ENCODE data around the gene SNUPN. TPM values are rescaled to one million over a fixed set of nuclear protein-coding genes. Genes with fewer than 3 reads are reported as not detected.
A peak's percentile ranks its signal among the peaks of the same experiment; 100 is the strongest.

SNUPN gene
- total RNA-seq, 1 experiment from 2014 or later, result 27.9 TPM

DNA sequence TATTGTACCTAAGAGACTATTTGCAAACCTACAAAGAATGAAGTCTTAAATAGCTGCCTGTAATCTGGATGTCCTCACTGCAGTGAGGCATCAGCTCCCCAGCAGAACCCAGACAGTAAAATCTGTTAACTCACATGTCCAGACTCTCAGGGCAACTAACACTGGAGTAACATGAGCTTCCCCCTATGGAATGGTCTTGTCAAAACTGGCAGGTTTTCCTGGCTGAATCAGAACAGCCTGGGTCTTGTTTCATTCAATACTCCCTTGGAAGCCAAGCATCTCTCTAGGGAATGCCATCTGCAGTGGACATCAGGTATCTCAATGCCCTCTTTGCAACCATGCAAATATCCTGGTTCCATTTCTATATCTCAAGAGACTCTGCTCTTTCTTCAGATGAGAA, 70.8 kb downstream of the SNUPN start (continued):
- TF ChIP-seq, protein P1, sequence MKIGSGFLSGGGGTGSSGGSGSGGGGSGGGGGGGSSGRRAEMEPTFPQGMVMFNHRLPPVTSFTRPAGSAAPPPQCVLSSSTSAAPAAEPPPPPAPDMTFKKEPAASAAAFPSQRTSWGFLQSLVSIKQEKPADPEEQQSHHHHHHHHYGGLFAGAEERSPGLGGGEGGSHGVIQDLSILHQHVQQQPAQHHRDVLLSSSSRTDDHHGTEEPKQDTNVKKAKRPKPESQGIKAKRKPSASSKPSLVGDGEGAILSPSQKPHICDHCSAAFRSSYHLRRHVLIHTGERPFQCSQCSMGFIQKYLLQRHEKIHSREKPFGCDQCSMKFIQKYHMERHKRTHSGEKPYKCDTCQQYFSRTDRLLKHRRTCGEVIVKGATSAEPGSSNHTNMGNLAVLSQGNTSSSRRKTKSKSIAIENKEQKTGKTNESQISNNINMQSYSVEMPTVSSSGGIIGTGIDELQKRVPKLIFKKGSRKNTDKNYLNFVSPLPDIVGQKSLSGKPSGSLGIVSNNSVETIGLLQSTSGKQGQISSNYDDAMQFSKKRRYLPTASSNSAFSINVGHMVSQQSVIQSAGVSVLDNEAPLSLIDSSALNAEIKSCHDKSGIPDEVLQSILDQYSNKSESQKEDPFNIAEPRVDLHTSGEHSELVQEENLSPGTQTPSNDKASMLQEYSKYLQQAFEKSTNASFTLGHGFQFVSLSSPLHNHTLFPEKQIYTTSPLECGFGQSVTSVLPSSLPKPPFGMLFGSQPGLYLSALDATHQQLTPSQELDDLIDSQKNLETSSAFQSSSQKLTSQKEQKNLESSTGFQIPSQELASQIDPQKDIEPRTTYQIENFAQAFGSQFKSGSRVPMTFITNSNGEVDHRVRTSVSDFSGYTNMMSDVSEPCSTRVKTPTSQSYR (CRISPR knock-in tag; IDR thresholded peaks at IDR 0.05), result no peak
- TF ChIP-seq EMX1 (CRISPR knock-in tag; IDR thresholded peaks at IDR 0.05), result no peak
- TF ChIP-seq, protein P2, sequence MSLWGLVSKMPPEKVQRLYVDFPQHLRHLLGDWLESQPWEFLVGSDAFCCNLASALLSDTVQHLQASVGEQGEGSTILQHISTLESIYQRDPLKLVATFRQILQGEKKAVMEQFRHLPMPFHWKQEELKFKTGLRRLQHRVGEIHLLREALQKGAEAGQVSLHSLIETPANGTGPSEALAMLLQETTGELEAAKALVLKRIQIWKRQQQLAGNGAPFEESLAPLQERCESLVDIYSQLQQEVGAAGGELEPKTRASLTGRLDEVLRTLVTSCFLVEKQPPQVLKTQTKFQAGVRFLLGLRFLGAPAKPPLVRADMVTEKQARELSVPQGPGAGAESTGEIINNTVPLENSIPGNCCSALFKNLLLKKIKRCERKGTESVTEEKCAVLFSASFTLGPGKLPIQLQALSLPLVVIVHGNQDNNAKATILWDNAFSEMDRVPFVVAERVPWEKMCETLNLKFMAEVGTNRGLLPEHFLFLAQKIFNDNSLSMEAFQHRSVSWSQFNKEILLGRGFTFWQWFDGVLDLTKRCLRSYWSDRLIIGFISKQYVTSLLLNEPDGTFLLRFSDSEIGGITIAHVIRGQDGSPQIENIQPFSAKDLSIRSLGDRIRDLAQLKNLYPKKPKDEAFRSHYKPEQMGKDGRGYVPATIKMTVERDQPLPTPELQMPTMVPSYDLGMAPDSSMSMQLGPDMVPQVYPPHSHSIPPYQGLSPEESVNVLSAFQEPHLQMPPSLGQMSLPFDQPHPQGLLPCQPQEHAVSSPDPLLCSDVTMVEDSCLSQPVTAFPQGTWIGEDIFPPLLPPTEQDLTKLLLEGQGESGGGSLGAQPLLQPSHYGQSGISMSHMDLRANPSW (CRISPR knock-in tag; conservative IDR thresholded peaks at IDR 0.05; ENCODE audit: low read depth), result no peak
- no peak for TF ChIP-seq CREB1 (CRISPR knock-in tag; IDR thresholded peaks at IDR 0.05)
- TF ChIP-seq ELF4 (CRISPR knock-in tag; IDR thresholded peaks at IDR 0.05; ENCODE audit: low read depth), result no peak
- TF ChIP-seq, protein P3, sequence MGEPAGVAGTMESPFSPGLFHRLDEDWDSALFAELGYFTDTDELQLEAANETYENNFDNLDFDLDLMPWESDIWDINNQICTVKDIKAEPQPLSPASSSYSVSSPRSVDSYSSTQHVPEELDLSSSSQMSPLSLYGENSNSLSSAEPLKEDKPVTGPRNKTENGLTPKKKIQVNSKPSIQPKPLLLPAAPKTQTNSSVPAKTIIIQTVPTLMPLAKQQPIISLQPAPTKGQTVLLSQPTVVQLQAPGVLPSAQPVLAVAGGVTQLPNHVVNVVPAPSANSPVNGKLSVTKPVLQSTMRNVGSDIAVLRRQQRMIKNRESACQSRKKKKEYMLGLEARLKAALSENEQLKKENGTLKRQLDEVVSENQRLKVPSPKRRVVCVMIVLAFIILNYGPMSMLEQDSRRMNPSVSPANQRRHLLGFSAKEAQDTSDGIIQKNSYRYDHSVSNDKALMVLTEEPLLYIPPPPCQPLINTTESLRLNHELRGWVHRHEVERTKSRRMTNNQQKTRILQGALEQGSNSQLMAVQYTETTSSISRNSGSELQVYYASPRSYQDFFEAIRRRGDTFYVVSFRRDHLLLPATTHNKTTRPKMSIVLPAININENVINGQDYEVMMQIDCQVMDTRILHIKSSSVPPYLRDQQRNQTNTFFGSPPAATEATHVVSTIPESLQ (CRISPR knock-in tag; IDR thresholded peaks at IDR 0.05), result no peak
- TF ChIP-seq ZNF121 (CRISPR knock-in tag; IDR thresholded peaks at IDR 0.05), result no peak
- no peak for TF ChIP-seq TP53 (CRISPR knock-in tag; IDR thresholded peaks at IDR 0.05)
- TF ChIP-seq, protein P4, sequence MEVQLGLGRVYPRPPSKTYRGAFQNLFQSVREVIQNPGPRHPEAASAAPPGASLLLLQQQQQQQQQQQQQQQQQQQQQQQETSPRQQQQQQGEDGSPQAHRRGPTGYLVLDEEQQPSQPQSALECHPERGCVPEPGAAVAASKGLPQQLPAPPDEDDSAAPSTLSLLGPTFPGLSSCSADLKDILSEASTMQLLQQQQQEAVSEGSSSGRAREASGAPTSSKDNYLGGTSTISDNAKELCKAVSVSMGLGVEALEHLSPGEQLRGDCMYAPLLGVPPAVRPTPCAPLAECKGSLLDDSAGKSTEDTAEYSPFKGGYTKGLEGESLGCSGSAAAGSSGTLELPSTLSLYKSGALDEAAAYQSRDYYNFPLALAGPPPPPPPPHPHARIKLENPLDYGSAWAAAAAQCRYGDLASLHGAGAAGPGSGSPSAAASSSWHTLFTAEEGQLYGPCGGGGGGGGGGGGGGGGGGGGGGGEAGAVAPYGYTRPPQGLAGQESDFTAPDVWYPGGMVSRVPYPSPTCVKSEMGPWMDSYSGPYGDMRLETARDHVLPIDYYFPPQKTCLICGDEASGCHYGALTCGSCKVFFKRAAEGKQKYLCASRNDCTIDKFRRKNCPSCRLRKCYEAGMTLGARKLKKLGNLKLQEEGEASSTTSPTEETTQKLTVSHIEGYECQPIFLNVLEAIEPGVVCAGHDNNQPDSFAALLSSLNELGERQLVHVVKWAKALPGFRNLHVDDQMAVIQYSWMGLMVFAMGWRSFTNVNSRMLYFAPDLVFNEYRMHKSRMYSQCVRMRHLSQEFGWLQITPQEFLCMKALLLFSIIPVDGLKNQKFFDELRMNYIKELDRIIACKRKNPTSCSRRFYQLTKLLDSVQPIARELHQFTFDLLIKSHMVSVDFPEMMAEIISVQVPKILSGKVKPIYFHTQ (CRISPR knock-in tag; IDR thresholded peaks at IDR 0.05), result no peak
- TF ChIP-seq CBFB (CRISPR knock-in tag; IDR thresholded peaks at IDR 0.05; ENCODE audit: low read depth), result no peak
- no peak for TF ChIP-seq ZNF232 (CRISPR knock-in tag; IDR thresholded peaks at IDR 0.05)
- TF ChIP-seq TCF7 (CRISPR knock-in tag; IDR thresholded peaks at IDR 0.05; ENCODE audit: low read depth), result no peak
- TF ChIP-seq, protein P5, sequence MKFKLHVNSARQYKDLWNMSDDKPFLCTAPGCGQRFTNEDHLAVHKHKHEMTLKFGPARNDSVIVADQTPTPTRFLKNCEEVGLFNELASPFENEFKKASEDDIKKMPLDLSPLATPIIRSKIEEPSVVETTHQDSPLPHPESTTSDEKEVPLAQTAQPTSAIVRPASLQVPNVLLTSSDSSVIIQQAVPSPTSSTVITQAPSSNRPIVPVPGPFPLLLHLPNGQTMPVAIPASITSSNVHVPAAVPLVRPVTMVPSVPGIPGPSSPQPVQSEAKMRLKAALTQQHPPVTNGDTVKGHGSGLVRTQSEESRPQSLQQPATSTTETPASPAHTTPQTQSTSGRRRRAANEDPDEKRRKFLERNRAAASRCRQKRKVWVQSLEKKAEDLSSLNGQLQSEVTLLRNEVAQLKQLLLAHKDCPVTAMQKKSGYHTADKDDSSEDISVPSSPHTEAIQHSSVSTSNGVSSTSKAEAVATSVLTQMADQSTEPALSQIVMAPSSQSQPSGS (CRISPR knock-in tag; IDR thresholded peaks at IDR 0.05; ENCODE audit: borderline replicate concordance, low read depth), result no peak
- TF ChIP-seq NR2C2 (CRISPR knock-in tag; IDR thresholded peaks at IDR 0.05), result no peak

DNA sequence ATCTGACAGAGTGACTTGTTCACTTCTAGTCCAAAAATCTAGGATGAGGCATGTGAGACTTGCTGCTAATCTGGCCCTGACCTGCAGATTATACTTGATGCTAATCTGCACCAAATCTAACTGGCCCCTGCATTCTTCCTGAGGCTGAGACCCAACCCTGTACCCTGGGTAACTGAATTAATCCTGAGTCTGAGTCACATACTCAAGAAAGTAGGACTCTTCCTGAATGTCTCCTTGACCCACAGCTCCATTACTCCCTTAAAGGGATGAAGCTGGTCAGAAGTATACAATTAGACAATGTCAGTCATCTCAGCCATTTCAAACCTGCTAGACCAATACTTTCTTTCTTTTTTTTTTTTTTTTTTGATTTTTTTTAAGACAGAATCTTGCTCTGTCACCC, 71.9 kb downstream of the SNUPN start:
- CTCF ChIA-PET, result interaction anchor here (0.6 to 0.9 kb wide), 2 partner anchors 21 to 107 kb away, joined by 3 to 7 read pairs; no protein-coding TSS in a partner anchor
- peaks cover 7% of the 10 kb centered on the region for H3K4me1 Mint-ChIP-seq
- TF ChIP-seq ZNF396 (CRISPR knock-in tag; IDR thresholded peaks at IDR 0.05; ENCODE audit: borderline replicate concordance) (no peak), ZNF671 (CRISPR knock-in tag; IDR thresholded peaks at IDR 0.05) (no peak), GTF2I (CRISPR knock-in tag; conservative IDR thresholded peaks at IDR 0.05) (no peak), ZBTB21 (CRISPR knock-in tag; IDR thresholded peaks at IDR 0.05; ENCODE audit: borderline replicate concordance) (no peak), TCF7 (CRISPR knock-in tag; IDR thresholded peaks at IDR 0.05; ENCODE audit: low read depth) (no peak), ZNF263 (CRISPR knock-in tag; IDR thresholded peaks at IDR 0.05; ENCODE audit: low read depth) (no peak), ZNF423 (CRISPR knock-in tag; IDR thresholded peaks at IDR 0.05) (no peak), FOXJ3 (CRISPR knock-in tag; IDR thresholded peaks at IDR 0.05; ENCODE audit: borderline replicate concordance) (no peak)
- TF ChIP-seq, protein P6, sequence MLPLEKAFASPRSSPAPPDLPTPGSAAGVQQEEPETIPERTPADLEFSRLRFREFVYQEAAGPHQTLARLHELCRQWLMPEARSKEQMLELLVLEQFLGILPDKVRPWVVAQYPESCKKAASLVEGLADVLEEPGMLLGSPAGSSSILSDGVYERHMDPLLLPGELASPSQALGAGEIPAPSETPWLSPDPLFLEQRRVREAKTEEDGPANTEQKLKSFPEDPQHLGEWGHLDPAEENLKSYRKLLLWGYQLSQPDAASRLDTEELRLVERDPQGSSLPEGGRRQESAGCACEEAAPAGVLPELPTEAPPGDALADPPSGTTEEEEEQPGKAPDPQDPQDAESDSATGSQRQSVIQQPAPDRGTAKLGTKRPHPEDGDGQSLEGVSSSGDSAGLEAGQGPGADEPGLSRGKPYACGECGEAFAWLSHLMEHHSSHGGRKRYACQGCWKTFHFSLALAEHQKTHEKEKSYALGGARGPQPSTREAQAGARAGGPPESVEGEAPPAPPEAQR (CRISPR knock-in tag; IDR thresholded peaks at IDR 0.05), result no peak
- TF ChIP-seq, protein P7, sequence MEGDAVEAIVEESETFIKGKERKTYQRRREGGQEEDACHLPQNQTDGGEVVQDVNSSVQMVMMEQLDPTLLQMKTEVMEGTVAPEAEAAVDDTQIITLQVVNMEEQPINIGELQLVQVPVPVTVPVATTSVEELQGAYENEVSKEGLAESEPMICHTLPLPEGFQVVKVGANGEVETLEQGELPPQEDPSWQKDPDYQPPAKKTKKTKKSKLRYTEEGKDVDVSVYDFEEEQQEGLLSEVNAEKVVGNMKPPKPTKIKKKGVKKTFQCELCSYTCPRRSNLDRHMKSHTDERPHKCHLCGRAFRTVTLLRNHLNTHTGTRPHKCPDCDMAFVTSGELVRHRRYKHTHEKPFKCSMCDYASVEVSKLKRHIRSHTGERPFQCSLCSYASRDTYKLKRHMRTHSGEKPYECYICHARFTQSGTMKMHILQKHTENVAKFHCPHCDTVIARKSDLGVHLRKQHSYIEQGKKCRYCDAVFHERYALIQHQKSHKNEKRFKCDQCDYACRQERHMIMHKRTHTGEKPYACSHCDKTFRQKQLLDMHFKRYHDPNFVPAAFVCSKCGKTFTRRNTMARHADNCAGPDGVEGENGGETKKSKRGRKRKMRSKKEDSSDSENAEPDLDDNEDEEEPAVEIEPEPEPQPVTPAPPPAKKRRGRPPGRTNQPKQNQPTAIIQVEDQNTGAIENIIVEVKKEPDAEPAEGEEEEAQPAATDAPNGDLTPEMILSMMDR (IDR thresholded peaks at IDR 0.05), result no peak

More for the DNA sequence above, 71.9 kb downstream of the SNUPN start:
- ATAC-seq (no peak), DNase-seq (ENCODE audit: low spot score) (no peak)
- Mint-ChIP-seq H3K27ac (peak overlapping the region; percentile 34), H3K27me3 (ENCODE audit: low read depth) (no peaks in the 10 kb centered on the region), H3K36me3 (peaks cover 2% of the 10 kb centered on the region; the same call in 1 of the 2 replicates), H3K4me3 (no peak overlapping the region), H3K9me3 (no peaks in the 10 kb centered on the region)
- POLR2A ChIA-PET, result no interaction called here

Data from WTC11 (cell line).